Right atrium auricular region (tissue), 2 donors: ENCODE data around the gene TLDC2. TPM values are rescaled to one million over a fixed set of nuclear protein-coding genes. Genes with fewer than 3 reads are reported as not detected.

Experiments used
- DNase-seq: peaks from one replicate; pipeline ENCODE4 v3.0.0-alpha.2; 2019; ENCODE audit warnings: low spot score
- H3K27ac ChIP-seq, 2 donors: fragments of 200-600 bp; sonication (generic); 1 replicate in 1 of 2; 2 replicates in 1 of 2; pipeline ENCODE4 v1.5.1; 2016 to 2019
- H3K27me3 ChIP-seq, 2 donors: fragments of 200-600 bp; sonication (generic); one replicate each; pipeline versions ENCODE4 v1.5.1 to v1.6.0; 2017 to 2019
- H3K36me3 ChIP-seq: fragments of 200-600 bp; sonication (generic); one replicate; pipeline ENCODE4 v1.5.1; 2016
- H3K4me1 ChIP-seq, 2 donors: fragments of 200-600 bp; sonication (generic); one replicate each; pipeline versions ENCODE4 v1.5.1 to v1.6.0; 2017 to 2019
- H3K4me3 ChIP-seq, 2 donors: fragments of 200-600 bp; sonication (generic); 1 replicate in 1 of 2; 2 replicates in 1 of 2; pipeline ENCODE4 v1.5.1; 2017 to 2019; ENCODE audit warnings: mild to moderate bottlenecking in 1 of 2, moderate library complexity in 1 of 2
- H3K9me3 ChIP-seq, 2 donors: fragments of 200-600 bp; sonication (generic); one replicate each; pipeline ENCODE4 v1.5.1; 2019
- total RNA-seq, 2 donors: library from RNA; depleted of rRNA; stranded (reverse); fragments of >200 nt; gene quantifications; one replicate each; pipeline ENCODE4 v1.1.0, GENCODE V29; 2016
- TF ChIP-seq, protein P1 (sequence below), 2 donors: fragments of 200-600 bp; sonication (generic); IDR thresholded peaks; one replicate each; pipeline ENCODE4 v1.5.1; 2019; ENCODE audit warnings: antibody characterized with exemption in 2 of 2

Gene TLDC2
- total RNA-seq = under 1 TPM in 1 of 2 donors, not detected in 1; 0.30 TPM

GRCh38 chr20:36875702-36876472 lies at the start of gene TLDC2:
TLDC2 (plus strand) TSS chr20:36876138; CDS start chr20:36876175, 37 bp downstream.
- no peak within 1 kb of the TSS for H3K4me3 ChIP-seq
- no peaks in the 10 kb centered on the region for H3K36me3 ChIP-seq
- TF ChIP-seq, protein P1, sequence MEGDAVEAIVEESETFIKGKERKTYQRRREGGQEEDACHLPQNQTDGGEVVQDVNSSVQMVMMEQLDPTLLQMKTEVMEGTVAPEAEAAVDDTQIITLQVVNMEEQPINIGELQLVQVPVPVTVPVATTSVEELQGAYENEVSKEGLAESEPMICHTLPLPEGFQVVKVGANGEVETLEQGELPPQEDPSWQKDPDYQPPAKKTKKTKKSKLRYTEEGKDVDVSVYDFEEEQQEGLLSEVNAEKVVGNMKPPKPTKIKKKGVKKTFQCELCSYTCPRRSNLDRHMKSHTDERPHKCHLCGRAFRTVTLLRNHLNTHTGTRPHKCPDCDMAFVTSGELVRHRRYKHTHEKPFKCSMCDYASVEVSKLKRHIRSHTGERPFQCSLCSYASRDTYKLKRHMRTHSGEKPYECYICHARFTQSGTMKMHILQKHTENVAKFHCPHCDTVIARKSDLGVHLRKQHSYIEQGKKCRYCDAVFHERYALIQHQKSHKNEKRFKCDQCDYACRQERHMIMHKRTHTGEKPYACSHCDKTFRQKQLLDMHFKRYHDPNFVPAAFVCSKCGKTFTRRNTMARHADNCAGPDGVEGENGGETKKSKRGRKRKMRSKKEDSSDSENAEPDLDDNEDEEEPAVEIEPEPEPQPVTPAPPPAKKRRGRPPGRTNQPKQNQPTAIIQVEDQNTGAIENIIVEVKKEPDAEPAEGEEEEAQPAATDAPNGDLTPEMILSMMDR (IDR thresholded peaks at IDR 0.05) = no peak
- H3K27me3 ChIP-seq = no peaks in the 10 kb centered on the region
- no peaks in the 10 kb centered on the region for H3K9me3 ChIP-seq
- H3K27ac ChIP-seq = no peak within 1 kb of the TSS
- DNase-seq = no peak
- no peaks in the 10 kb centered on the region for H3K4me1 ChIP-seq

DNA sequence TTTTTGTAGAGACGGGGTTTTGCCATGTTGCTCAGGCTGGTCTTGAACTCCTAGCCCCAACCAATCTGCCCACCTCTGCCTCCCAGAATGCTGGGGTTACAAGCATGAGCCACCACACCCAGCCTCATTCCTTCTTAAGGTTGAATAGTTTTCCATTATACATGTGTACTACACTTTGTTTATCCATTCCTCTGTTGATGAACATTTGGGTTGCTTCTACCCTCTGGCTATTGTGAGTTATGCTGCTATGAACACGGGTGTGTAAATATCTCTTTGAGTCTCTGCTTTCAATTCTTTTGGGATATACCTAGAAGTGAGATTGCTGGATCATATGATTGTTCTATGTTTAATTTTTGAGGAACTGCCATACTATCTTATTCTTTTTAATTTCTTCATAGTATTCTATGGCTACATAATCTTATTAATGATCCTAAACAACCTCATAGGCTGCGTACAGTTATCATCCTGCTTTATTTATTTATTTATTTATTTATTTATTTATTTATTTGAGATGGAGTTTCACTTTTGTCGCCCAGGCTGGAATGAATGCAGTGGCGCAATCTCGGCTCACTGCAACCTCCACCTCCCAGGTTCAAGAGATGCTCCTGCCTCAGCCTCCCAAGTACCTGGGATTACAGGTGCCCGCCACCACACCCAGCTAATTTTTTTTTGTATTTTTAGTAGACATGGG lies 49.2 kb upstream of the TLDC2 start:
- Histone ChIP-seq H3K36me3 (peaks cover 17% of the 10 kb centered on the region), H3K27me3 (no peaks in the 10 kb centered on the region), H3K4me1 (peaks cover 0 to 59% of the 10 kb centered on the region in 2 donors), H3K4me3 (no peak overlapping the region), H3K9me3 (no peaks in the 10 kb centered on the region), H3K27ac (no peak overlapping the region)
- no peak for DNase-seq
- TF ChIP-seq, protein P1 (IDR thresholded peaks at IDR 0.05) = no peak

DNA sequence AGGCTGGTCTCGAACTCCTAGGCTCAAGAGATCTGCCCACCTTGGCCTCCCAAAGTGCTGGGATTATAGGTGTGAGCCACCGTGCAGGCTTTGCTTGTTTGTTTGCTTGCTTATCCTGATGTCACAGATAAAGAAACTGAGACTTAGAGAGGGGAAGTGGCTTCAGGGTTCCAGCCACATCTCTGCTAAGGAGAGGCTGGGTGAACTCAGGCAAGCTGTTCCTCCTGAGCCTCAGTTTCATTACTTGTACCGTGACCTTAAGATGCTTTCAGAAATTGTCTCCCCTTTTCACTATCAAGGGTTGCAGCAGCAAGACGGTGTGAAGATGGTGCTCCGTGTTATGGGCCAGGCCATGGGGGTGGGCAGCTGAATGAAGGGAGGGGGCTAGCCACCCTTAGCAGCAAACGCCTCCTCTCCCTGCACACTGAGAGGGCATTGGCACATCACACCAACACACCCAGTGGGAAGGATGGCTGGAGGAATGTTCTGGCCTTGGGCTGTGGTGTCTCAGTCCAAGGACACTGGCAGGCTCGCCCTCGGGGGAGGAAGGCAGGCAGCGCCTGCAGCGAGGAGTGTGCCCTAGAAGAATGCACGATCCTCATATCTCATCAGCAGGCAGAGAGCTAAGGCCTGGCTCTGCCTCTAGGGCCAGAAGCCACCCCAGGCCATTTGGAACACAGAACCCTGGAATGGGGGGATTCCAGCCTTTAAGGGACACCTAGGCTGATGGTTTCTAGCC lies 48.2 kb upstream of the TLDC2 start:
- peaks cover 0 to 59% of the 10 kb centered on the region in 2 donors for H3K4me1 ChIP-seq
- TF ChIP-seq, protein P1 (IDR thresholded peaks at IDR 0.05) = no peak
- H3K4me3 ChIP-seq = no peak overlapping the region
- peak overlapping the region in 1 of 2 donors; percentile 40 for H3K27ac ChIP-seq
- no peak for DNase-seq
- H3K9me3 ChIP-seq = no peaks in the 10 kb centered on the region
- H3K27me3 ChIP-seq = no peaks in the 10 kb centered on the region
- H3K36me3 ChIP-seq = peaks cover 17% of the 10 kb centered on the region

DNA sequence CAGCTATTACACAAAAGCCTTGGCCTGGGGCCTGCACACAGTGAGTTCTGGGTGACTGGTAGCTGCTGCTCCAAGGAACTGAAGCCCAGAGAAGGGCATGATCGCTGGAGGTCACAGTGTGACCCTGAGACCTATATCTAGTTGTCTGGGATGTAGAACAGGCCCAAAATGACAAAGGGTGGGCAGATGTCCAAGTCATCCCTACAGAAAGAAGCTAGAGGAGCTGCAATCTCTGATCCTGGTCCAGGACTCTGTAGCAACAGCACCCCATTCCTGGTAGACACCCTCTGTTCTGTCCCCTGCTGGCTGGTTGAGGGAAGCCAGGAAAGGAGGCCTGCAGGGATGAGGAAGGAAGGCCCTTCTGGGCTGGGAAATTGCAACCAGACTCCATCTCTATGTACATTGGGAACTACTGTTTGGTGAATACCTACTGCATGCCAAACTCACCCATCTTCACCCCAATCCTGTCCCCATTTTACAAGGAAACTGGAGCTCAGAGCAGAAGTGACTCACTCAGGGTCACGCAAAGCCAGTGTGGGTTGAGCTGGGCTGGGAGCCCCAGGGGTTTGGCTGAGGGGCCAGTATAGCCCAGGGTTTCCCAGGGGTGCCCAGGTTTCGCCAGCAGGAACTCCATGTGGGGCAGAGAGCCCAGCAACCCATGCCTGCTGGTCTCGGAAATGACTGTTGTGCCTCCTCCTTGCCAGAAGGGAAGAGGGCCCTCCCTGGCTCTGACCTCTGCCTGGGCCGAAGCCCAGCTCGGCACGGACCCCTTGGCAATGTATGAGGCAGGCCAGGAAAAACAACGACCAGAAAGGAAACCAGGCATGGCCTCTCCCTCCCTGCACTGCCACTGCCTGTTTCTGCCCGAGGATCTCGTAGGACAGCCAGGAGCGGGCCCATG lies 44.9 kb upstream of the TLDC2 start:
- Histone ChIP-seq H3K4me3 (no peak overlapping the region), H3K27me3 (no peaks in the 10 kb centered on the region), H3K9me3 (no peaks in the 10 kb centered on the region), H3K4me1 (peaks cover 0 to 79% of the 10 kb centered on the region in 2 donors), H3K27ac (peak overlapping the region; percentile 73 to 83), H3K36me3 (peaks cover 17% of the 10 kb centered on the region)
- TF ChIP-seq, protein P1 (IDR thresholded peaks at IDR 0.05) = peak in 1 of 2 donors; percentile 56
- peak; percentile 84 for DNase-seq

DNA sequence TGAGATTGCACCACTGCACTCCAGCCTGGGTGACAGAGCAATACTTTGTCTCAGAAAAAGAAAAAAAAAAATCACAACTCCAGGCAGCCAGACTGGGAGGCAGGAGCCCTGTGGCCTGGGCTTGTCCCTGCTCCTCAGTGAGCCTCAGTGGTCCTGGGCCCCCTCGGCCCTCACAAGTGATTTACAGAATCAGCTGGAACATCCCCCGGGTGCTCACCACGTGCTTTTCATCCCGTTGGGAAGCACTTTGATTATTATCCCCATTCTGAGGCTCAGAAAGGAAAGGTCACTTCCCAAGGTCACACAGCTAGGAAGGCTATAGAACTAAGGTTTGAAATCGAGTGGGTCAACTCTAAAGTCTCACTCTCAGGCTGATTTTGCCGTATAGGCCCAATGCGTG lies 43.1 kb upstream of the TLDC2 start:
- H3K9me3 ChIP-seq = no peaks in the 10 kb centered on the region
- peaks cover 14% of the 10 kb centered on the region for H3K36me3 ChIP-seq
- H3K27me3 ChIP-seq = no peaks in the 10 kb centered on the region
- no peak overlapping the region for H3K4me3 ChIP-seq
- TF ChIP-seq, protein P1 (IDR thresholded peaks at IDR 0.05) = no peak
- H3K4me1 ChIP-seq = peaks cover 0 to 88% of the 10 kb centered on the region in 2 donors
- DNase-seq = no peak
- peak overlapping the region; percentile 73 to 83 for H3K27ac ChIP-seq
